NCI-H510A (cell line): ENCODE results near the gene HOMER1.

ENCODE experiments used
- DNase-seq: peaks from one replicate; lab custom pipeline; 2025; lab: John Stamatoyannopoulos, UW

The HOMER1 gene

GRCh38 chr5:79489773-79490172 lies 24.2 kb downstream of the HOMER1 start:
- no peak for DNase-seq

- no peak for DNase-seq
These were observed 25.2 kb downstream of the HOMER1 start for GRCh38 chr5:79488775-79489174.

- DNase-seq, result no peak
These were observed 25.9 kb downstream of the HOMER1 start for GRCh38 chr5:79488058-79488457.

- DNase-seq, result no peak
These were observed 26.7 kb downstream of the HOMER1 start for GRCh38 chr5:79487251-79487650.

- no peak for DNase-seq
These were observed 27.8 kb downstream of the HOMER1 start for GRCh38 chr5:79486116-79486515.

GRCh38 chr5:79484731-79485130 lies 29.2 kb downstream of the HOMER1 start:
- DNase-seq, result no peak

GRCh38 chr5:79481574-79481973 lies 32.4 kb downstream of the HOMER1 start:
- DNase-seq, result no peak

- no peak for DNase-seq
These were observed 32.9 kb downstream of the HOMER1 start for GRCh38 chr5:79480991-79481390.

- no peak for DNase-seq
These were observed 38.8 kb downstream of the HOMER1 start for GRCh38 chr5:79475152-79475466.

- no peak for DNase-seq
These were observed 39.4 kb downstream of the HOMER1 start for GRCh38 chr5:79474367-79475151.

- no peak for DNase-seq
These were observed 42.4 kb downstream of the HOMER1 start for GRCh38 chr5:79471556-79471955.

GRCh38 chr5:79464695-79465332 lies 49.1 kb downstream of the HOMER1 start:
- no peak for DNase-seq

GRCh38 chr5:79464278-79464677 lies 49.7 kb downstream of the HOMER1 start:
- no peak for DNase-seq

- DNase-seq, result no peak
These were observed 54.3 kb downstream of the HOMER1 start for GRCh38 chr5:79459626-79460025.

GRCh38 chr5:79456890-79457583 lies 56.9 kb downstream of the HOMER1 start:
- DNase-seq, result no peak

- DNase-seq, result no peak
These were observed 57.5 kb downstream of the HOMER1 start for GRCh38 chr5:79456400-79456799.

- no peak for DNase-seq
These were observed 59.9 kb downstream of the HOMER1 start for GRCh38 chr5:79454043-79454442.

- DNase-seq, result no peak
These were observed 65.6 kb downstream of the HOMER1 start for GRCh38 chr5:79448336-79448735.

- no peak for DNase-seq
These were observed 77.1 kb downstream of the HOMER1 start for GRCh38 chr5:79436821-79437220.

- DNase-seq, result no peak
These were observed 77.7 kb downstream of the HOMER1 start for GRCh38 chr5:79436224-79436623.

- no peak for DNase-seq
These were observed 83.7 kb downstream of the HOMER1 start for GRCh38 chr5:79430196-79430595.

- DNase-seq, result no peak
These were observed 90.6 kb downstream of the HOMER1 start for GRCh38 chr5:79423296-79423695.

- no peak for DNase-seq
These were observed 93.7 kb downstream of the HOMER1 start for GRCh38 chr5:79420248-79420647.
